HTERT RPE-1 (cell line): ENCODE results near the gene NUDT16L1.

Experiments used
- in situ Hi-C: fragments of 300-500 bp; cut with MboI; formaldehyde crosslinking; loops from 4 replicates; pipeline ENCODE4 v1.14.3; 2020; ENCODE audit warnings: low sequenced_read_pairs

Gene NUDT16L1

GRCh38 chr16:4693956-4694641 lies 737 bp downstream of the NUDT16L1 start:
- in situ Hi-C loops = no loop called here

- in situ Hi-C loops = no loop called here
Measured at GRCh38 chr16:4694642-4695451, 1.5 kb downstream of the NUDT16L1 start.

DNA sequence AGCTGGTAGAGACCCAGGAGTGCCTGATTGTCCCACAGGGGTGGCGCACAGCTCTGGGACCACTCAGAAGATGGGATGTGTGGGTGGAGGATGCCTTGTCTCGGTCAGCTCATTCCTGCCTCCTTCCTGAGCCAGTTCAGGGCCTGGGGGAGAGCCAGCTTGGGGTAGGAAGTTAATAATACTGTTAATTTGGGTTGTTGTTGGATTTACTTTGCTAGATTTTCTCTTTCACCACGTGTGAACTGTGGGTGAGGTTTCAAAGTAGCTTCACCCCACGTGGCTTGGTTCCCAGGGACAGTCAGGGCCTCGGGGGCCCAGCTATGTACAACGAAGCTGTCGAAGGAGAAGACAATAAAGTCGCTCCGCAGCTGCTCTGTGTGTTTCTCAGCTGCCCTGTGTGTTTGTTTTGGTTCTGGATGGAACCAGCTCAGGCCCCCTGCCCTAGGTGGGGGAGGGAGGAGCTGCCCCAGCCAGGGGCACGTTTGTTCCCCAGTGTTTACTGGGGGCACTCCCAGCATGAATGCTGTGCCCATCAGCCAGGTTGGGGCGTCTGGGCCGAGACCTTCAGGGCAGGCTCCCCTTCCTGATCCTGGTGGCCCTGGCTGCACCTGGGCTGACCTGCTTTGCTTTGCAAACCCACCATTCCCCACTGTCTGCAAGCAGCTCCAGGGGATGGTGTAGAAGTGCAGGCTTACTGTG lies 2.3 kb downstream of the NUDT16L1 start:
- in situ Hi-C loops = no loop called here

GRCh38 chr16:4696172-4696904 lies 3.0 kb downstream of the NUDT16L1 start:
- in situ Hi-C loops = no loop called here

DNA sequence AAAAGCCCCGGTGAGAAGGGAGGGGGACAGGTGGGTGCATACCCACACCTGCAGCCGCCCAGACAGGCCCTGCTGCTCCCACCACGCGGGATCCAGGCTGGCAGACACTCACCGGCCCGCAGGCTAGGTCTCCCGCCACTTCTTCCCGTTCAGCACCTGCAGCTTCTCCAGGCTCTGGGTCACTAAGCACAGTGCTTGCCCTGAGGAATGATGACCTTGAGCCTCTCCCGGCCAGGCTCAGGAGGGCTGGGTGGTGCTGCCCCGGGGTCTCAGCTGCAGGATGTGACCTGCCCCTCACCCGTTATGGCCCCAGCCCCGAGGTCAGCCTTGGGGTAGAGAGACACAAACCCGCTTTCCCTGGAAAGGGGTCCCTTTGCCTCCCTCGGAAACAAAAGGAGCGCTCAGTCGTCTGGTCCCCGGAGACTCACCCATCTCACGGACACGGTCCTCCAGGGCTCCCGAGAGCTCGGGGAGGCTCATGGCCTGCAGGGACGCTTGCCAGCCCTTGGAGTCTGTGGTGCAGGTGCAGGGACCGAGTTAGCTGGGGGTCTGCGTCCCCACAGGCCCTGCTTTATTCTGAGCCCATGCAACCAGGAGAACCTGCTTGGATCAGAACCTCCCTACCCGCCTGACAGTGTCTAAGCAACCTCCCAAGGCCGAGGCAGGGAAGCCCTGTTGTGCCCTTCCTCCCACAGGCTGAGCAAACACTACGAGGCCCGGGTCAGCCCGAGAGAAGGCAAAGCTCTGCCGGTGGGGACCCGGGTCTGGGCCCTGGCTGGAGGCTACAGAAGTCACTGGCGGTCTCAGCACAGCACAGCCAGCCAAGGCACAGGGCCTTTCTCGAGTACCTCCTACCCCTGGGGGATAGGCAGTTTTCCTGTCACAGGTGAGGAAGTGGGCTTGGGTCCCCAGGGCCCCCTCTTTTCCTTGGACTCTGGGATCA lies 3.8 kb downstream of the NUDT16L1 start:
- in situ Hi-C loops = no loop called here

- in situ Hi-C loops = no loop called here
Measured at GRCh38 chr16:4697848-4698291, 4.5 kb downstream of the NUDT16L1 start.

GRCh38 chr16:4698321-4699045 lies 5.1 kb downstream of the NUDT16L1 start:
- in situ Hi-C loops = no loop called here

- in situ Hi-C loops = no loop called here
Measured at GRCh38 chr16:4699046-4699556, 5.7 kb downstream of the NUDT16L1 start.

DNA sequence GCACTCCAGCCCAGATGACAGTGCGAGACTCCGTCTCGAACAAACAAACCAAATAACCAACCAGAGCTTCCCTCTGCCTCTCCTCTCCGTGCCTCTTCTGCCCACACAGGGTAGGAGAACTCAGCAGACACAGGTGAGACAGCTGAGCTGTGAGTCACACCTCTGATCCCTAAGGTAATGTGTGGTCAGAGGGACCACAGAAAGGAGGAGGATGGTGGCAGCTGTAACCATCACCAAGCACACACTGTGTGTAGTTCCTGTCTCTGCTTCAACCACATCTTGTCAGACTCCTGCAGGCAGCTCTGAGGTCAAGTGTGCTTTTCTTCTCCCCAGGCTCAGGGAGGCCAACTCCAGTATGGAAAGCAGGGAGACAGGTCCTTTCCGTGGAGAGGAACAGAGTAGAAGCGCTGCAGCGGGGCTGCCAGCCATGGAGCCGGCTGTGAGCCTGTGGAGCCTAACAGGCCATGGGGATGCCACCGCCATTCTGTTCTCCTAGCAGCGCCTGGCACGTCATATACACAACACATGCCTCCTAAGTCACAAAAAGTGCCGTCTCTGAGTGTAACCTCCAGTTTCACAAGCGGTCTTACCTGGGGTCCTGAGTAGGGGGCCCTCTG lies 7.1 kb downstream of the NUDT16L1 start:
- in situ Hi-C loops = no loop called here

- in situ Hi-C loops = no loop called here
Measured at GRCh38 chr16:4700997-4701743, 7.8 kb downstream of the NUDT16L1 start.

- in situ Hi-C loops = no loop called here
Measured at GRCh38 chr16:4701791-4702465, 8.6 kb downstream of the NUDT16L1 start.

- in situ Hi-C loops = no loop called here
Measured at GRCh38 chr16:4702466-4702808, 9.1 kb downstream of the NUDT16L1 start.

DNA sequence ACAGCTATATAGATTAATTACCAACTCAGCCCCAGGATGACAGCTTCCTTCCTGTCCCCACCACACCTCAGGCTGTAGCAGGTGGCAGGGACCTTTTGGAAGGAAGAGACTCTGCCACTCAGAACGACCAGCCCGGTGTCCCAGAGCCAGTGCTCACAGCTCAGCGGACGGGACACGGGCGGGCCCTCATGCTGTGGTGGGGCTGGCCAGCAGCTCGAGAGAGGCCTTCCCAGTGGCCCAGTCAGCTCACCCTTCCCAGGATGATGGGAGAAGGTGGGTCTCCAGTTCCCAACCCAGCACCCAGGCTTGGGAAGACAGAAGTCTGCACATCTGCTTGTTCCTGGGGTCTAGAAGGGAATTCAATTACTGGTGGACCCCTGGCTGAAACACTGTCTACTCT lies 10.5 kb downstream of the NUDT16L1 start:
- in situ Hi-C loops = no loop called here

DNA sequence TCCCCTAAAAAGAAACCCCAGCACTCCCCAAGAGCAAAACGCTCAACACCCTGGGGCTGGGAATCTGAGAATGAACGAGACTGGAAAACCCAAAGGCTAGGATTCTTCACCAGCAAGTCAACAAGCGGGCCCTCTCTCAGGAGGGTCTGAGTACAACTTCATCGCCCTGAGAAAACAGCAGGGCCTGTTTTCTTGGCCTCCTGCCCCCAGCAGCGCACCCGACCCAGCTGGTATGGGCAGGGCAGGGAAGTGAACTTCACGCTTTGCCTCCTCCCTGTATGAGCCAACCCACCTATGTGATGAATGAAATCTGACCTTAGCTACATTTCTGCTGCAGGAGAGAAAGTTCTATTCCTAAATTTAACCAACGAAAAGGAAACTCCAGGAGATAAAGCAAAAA lies 11.1 kb downstream of the NUDT16L1 start:
- in situ Hi-C loops = no loop called here

DNA sequence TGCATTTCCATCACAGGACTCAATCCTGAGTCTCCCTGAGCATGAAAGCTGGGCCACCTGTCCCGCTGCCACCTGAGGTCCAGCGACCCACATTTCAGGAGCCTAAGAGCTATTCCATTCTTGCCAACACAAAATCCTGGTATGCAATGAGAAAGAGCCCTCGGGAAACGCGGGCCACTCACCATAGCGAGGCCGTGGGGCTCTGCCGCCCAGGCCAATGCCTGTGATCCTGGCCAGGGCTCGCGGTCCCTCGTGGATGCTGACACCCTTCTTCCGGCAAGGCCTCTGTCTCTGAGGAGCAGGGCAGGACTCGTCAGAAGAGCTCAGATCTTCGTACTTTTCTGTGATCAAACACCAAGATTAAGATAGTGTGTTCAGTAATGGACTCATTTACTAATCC lies 11.6 kb downstream of the NUDT16L1 start:
- in situ Hi-C loops = no loop called here

DNA sequence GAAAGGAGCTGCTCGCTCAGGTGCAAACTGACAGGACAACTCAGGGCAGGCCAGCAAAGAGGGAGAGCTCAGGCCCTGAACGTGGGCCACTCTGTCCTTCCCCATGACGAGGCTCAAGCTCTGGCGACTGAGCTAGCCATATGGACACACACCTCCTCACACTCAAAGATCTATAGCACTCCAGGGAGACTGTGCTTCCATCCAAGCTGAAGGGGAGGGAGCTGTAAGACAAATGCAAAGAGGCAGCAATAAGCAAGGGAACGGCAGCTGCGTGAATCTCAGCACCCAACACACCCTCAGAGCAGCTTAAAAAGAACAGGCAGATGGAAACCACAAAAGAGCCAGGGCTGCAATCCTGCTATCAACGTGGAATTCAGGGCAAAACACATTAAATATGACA lies 13.5 kb downstream of the NUDT16L1 start:
- in situ Hi-C loops = no loop called here

GRCh38 chr16:4709481-4709880 lies 16.1 kb downstream of the NUDT16L1 start:
- in situ Hi-C loops = no loop called here
